Measurements from ENCODE around the gene C2orf49. TPM values are rescaled to one million over a fixed set of nuclear protein-coding genes. Genes with fewer than 3 reads are reported as not detected.

The C2orf49 gene
- total RNA-seq, 2 donors from 2014 or later = 18.1 to 22.2 TPM

- no peaks in the 10 kb centered on the region for H3K9me3 ChIP-seq (ENCODE audit: control insufficient read depth, low read length)
- no peak overlapping the region for H3K4me3 ChIP-seq (ENCODE audit: low read length)
- no peak overlapping the region for H3K4me3 Mint-ChIP-seq
- H3K36me3 ChIP-seq (ENCODE audit: control insufficient read depth, insufficient read depth, low read length) = peaks cover 58% of the 10 kb centered on the region
- no peaks in the 10 kb centered on the region for H3K4me1 ChIP-seq (ENCODE audit: control insufficient read depth, insufficient read depth, low read length)
- H3K27ac Mint-ChIP-seq = no peak overlapping the region
- no peaks in the 10 kb centered on the region for H3K27me3 Mint-ChIP-seq (ENCODE audit: insufficient read depth)
- no peak overlapping the region for H3K27ac ChIP-seq (ENCODE audit: low read depth, low read length)
- no peaks in the 10 kb centered on the region for H3K27me3 ChIP-seq (ENCODE audit: control insufficient read depth, insufficient read depth, low read length, poor library complexity, severe bottlenecking)
- 97% methylated on average over 14 of the region's 14 CpGs for WGBS, 2 experiments (ENCODE audit: insufficient coverage in 1 of 2, insufficient read length in 1 of 2)
- H3K9me3 Mint-ChIP-seq = no peaks in the 10 kb centered on the region
- H3K36me3 Mint-ChIP-seq (ENCODE audit: low read depth) = peaks cover 14% of the 10 kb centered on the region
- H3K4me1 Mint-ChIP-seq = no peaks in the 10 kb centered on the region
- no peak for TF ChIP-seq CTCF (conservative IDR thresholded peaks at IDR 0.05)
- H3K9ac ChIP-seq (ENCODE audit: extremely low read depth, low read length, poor library complexity, severe bottlenecking) = no peak overlapping the region
- DNase-seq = no peak
Observed at GRCh38 chr2:105381101-105381668, 43.8 kb downstream of the C2orf49 start.

- TF ChIP-seq CTCF (conservative IDR thresholded peaks at IDR 0.05) = no peak
- H3K9me3 ChIP-seq (ENCODE audit: control insufficient read depth, low read length) = no peaks in the 10 kb centered on the region
- H3K36me3 ChIP-seq (ENCODE audit: control insufficient read depth, insufficient read depth, low read length) = peaks cover 53% of the 10 kb centered on the region
- DNase-seq = no peak
- Mint-ChIP-seq H3K27ac (no peak overlapping the region), H3K4me3 (no peak overlapping the region), H3K9me3 (no peaks in the 10 kb centered on the region), H3K4me1 (no peaks in the 10 kb centered on the region), H3K36me3 (ENCODE audit: low read depth) (peaks cover 14% of the 10 kb centered on the region), H3K27me3 (ENCODE audit: insufficient read depth) (no peaks in the 10 kb centered on the region)
- no peak overlapping the region for H3K27ac ChIP-seq (ENCODE audit: low read depth, low read length)
- 95 to 100% methylated on average over 1 to 4 of the region's 5 CpGs for WGBS, 2 experiments (ENCODE audit: insufficient coverage in 1 of 2, insufficient read length in 1 of 2)
- H3K4me3 ChIP-seq (ENCODE audit: low read length) = no peak overlapping the region
- H3K27me3 ChIP-seq (ENCODE audit: control insufficient read depth, insufficient read depth, low read length, poor library complexity, severe bottlenecking) = no peaks in the 10 kb centered on the region
- no peaks in the 10 kb centered on the region for H3K4me1 ChIP-seq (ENCODE audit: control insufficient read depth, insufficient read depth, low read length)
- H3K9ac ChIP-seq (ENCODE audit: extremely low read depth, low read length, poor library complexity, severe bottlenecking) = no peak overlapping the region
Observed at GRCh38 chr2:105382177-105382576, 44.8 kb downstream of the C2orf49 start.

- Histone ChIP-seq H3K4me1 (ENCODE audit: control insufficient read depth, insufficient read depth, low read length) (no peaks in the 10 kb centered on the region), H3K4me3 (ENCODE audit: low read length) (no peak overlapping the region), H3K9me3 (ENCODE audit: control insufficient read depth, low read length) (no peaks in the 10 kb centered on the region), H3K27me3 (ENCODE audit: control insufficient read depth, insufficient read depth, low read length, poor library complexity, severe bottlenecking) (no peaks in the 10 kb centered on the region), H3K9ac (ENCODE audit: extremely low read depth, low read length, poor library complexity, severe bottlenecking) (no peak overlapping the region), H3K36me3 (ENCODE audit: control insufficient read depth, insufficient read depth, low read length) (peaks cover 59% of the 10 kb centered on the region), H3K27ac (ENCODE audit: low read depth, low read length) (no peak overlapping the region)
- DNase-seq = no peak
- no peaks in the 10 kb centered on the region for H3K9me3 Mint-ChIP-seq
- no peak overlapping the region for H3K27ac Mint-ChIP-seq
- no peak for TF ChIP-seq CTCF (conservative IDR thresholded peaks at IDR 0.05)
- H3K36me3 Mint-ChIP-seq (ENCODE audit: low read depth) = peaks cover 18% of the 10 kb centered on the region
- no peaks in the 10 kb centered on the region for H3K4me1 Mint-ChIP-seq
- no peaks in the 10 kb centered on the region for H3K27me3 Mint-ChIP-seq (ENCODE audit: insufficient read depth)
- 96 to 100% methylated on average over 7 to 8 of the region's 8 CpGs for WGBS, 2 experiments (ENCODE audit: insufficient coverage in 1 of 2, insufficient read length in 1 of 2)
- H3K4me3 Mint-ChIP-seq = no peak overlapping the region
Observed at GRCh38 chr2:105383432-105384166, 46.3 kb downstream of the C2orf49 start.
